ENCODE data around the gene PGP. TPM values are rescaled to one million over a fixed set of nuclear protein-coding genes. Genes with fewer than 3 reads are reported as not detected.
"Not testable (repeated sequence)": the region's sequence is repeated elsewhere in the genome, so short reads cannot be mapped to it uniquely, and the experiment has no call there.

Gene PGP
- total RNA-seq, 1 experiment from 2014 or later = 34.9 TPM

DNA sequence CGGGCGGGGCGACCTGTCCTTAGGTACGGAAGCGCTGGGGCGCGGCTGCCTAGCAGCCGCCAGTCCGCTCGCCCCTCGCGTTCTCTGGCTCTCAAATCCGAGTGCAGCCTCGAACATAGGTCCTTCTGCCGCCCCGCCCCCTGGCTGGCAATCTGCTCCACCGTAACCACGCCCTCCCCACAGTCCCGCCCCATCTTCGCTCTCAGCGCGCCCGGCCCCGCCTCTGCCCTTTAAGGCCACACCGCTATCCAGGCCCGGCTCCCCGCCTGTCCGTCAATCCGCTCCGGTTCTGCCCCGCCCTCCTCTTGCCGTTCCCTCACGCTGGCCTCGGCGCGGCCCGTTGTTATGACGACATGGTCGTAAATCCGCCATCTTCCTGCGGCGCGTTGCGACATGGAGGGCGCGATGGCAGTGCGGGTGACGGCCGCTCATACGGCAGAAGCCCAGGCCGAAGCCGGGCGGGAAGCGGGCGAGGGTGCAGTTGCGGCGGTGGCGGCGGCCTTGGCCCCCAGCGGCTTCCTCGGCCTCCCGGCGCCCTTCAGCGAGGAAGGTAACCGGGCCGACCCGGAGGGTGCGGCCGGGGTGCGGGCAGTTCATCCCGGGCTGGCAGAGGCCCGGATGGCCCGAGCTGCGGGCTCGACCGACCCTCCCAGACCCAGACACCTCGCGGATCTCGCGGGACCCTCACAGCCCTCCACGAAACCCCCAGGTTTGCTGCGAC is 8.7 kb upstream of the PGP start, which contains the start of gene E4F1:
E4F1 (plus strand) TSS at position 371 of the 721 bp plus-strand sequence; CDS start at position 394, 23 bp downstream.
- peak; percentile 99 for DNase-seq (ENCODE audit: low read depth)

- no peak for DNase-seq (ENCODE audit: low read depth)
Observed at GRCh38 chr16:2216330-2216729, 1.7 kb upstream of the PGP start.

DNA sequence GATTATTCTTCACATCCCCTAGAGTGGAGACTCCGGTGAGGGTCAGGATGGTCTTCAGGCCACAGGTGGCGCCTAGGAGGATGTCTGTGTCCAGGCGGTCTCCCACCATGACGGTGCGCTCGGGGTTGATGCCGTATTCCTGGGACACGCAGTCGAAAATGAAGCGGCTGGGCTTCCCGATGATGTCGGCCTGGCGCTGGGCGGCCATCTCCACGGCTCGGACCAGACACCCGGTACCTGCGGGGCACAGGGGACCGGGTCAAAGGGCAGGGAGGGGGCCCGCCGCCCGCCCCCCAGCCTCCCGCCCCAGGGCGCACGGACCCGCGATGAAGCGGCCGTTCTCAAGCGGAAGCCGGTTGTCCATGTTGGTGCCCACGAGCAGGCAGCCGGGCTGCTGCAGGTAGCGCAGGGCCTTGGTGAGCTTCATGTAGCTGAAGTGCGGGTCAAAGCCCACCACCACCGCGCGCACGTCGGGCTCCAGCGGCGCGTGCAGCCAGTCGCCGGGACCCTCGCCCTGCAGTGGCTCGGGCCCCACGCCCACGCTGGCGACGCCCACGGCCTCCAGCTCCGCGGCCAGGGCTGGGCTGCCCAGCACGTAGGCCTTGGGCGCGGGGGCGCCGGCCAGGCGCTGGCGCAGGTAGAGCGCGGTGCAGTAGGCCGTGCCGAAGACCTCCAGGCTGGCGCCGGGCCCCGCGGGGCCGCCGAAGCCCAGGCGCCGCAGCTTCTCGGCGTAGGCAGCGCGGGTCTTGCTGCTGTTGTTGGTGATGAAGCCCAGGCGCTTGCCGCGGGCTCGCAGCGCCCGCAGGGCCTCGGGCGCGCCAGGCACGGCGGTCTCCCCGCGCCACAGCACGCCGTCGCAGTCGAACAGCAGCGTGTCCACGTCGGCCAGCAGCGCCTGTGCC is 572 bp downstream of the PGP start:
- DNase-seq (ENCODE audit: low read depth) = no peak

GRCh38 chr16:2212362-2213324 is 2.0 kb downstream of the PGP start:
- DNase-seq (ENCODE audit: low read depth) = no peak

DNA sequence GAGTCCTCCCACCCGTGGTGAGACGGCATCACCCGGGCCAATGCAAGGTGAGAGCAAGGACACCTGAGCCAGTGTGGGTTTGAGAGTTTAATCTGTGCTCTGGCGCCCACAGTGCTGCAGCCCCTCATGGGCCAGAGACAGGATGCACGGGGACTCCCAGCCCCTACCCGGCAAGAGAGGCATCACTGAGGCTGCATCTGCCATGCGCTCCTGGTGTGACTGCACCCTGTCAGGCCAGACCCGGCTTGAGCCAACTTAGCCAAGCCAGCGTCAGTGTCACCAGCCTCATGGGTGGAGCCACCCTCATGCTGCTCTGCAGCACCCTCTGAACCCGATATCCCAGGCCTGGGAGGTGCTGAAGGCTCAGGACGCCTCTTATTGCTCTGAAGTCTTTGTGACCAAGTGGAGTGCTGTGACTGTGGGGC is 2.7 kb downstream of the PGP start:
- no peak for DNase-seq (ENCODE audit: low read depth)

DNA sequence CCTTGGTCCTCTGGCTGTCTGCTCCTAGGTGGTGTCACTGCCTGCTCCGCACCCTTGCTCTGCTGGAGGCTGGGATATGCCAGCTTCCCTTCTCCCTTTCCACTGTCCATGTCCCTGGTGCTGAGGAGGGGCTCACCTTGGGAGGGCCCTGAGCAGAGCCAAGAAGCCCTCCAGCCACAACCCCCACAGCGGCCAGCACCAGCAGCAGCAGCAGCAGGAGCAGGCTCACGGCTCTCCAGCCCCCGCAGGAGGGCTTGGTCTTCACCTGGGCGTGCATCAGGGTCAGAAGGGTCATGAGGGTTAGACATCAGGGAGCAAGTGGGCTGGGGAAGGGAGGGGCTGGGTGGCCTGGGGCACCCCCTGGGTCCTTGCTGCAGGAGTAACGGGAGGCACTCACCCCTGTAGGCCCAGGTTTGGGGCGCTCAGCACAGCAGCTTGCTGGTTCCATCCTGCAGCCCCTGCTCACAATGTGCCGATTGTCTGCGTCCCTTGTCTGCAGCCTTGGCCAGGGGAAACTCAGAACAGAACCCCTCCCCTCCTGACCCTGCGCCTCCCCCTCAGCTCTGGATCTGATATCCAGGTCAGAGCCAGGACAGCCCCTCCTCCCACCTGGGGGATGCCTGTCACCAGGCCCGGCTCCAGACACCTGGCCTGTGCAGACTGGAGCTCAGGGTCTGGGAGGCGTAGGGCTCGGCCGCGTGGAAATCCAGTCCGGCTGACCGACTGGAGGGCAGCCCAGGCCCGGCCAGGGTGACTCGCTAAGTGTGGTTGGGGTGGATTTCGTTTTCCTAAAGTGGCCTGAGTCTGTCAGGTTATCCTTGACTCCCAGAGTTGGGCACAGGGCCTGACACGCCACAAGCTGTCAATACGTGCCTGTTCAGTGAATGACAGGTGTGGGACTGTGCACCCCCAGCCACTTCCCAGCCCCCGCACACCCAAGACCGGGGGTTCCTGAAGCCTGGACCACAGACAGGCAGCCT is 4.0 kb downstream of the PGP start, which contains the start of gene BRICD5:
BRICD5 (minus strand) TSS at position 478 of the 980 bp plus-strand sequence; CDS start at position 448, 30 bp downstream.
- peak; percentile 60 for DNase-seq (ENCODE audit: low read depth)

GRCh38 chr16:2210009-2210332 is 4.7 kb downstream of the PGP start:
- no peak for DNase-seq (ENCODE audit: low read depth)

- DNase-seq (ENCODE audit: low read depth) = no peak
Observed at GRCh38 chr16:2209258-2210008, 5.2 kb downstream of the PGP start.

DNA sequence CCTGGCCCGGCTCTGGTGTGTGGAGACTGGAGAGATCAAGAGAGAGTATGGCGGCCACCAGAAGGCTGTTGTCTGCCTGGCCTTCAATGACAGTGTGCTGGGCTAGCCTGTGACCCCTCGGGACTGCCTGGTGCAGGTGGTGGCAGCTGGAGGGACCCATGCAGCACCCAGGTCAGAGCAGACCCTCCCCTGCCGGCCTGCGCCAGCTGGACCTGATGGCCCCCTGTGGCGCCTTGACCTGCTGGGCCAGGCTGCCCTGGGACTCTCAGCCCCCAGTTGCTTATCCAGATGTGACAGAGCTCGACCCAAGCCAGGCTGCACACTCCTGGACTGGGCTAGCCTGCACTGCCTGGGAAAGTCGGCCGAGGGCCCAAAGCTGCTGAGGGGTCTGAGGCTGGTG is 5.9 kb downstream of the PGP start:
- no peak for DNase-seq (ENCODE audit: low read depth)

DNA sequence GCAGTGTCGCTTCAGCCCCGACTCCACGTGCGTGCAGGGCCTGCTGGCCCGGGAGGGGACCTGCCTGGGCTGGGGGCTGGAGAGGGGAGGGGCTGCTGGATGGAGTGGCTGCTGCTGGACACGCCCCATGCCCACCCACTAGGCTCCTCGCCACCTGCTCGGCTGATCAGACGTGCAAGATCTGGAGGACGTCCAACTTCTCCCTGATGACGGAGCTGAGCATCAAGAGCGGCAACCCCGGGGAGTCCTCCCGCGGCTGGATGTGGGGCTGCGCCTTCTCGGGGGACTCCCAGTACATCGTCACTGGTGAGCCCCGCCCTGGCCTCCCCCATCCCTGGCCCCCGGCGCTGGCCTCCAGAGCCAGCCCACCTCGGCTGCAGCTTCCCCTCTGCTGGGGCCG is 6.3 kb downstream of the PGP start:
- DNase-seq (ENCODE audit: low read depth) = no peak

DNA sequence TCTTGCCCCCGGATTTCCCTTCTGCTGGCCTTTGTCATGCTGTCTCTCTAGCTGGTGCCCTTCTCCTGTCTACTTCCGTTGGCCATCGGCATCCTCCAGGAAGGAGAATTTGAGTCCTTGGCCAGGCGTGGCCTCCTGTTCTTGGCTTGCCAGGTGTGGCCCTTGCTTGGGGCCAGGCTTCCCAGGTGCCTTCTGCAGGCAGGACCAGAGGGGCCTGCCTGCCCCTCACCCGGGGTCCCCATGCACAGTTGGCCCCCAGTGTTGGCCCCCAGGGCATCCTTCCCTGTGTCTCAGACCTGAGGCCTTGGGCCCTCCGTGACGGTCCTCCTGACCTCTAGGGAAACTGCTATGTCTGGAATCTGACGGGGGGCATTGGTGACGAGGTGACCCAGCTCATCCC is 6.8 kb downstream of the PGP start:
- DNase-seq (ENCODE audit: low read depth) = no peak

DNA sequence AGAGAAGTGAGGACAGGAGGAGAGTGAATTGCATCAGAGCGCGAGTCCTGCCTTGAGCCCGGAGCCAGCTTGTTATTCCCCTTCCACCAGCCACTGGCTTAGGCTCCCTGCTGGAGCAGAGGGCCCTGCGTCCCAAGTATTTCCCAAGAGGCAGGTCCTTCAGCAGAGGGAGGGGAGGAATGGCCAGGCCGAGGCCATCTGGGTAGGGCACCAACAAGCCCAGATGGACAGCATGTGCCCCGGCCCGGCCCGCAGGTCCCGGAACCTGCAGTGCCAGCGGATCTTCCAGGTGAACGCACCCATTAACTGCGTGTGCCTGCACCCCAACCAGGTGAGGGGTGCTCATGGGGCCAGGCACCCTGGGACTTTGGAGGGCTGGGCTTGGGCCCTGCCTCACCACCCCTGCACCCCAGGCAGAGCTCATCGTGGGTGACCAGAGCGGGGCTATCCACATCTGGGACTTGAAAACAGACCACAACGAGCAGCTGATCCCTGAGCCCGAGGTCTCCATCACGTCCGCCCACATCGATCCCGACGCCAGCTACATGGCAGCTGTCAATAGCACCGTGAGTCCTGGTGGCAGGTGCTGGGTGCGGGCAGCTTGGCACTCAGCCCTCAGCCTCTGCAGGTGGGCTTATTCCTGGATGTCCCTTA is 7.7 kb downstream of the PGP start:
- DNase-seq (ENCODE audit: low read depth) = no peak

DNA sequence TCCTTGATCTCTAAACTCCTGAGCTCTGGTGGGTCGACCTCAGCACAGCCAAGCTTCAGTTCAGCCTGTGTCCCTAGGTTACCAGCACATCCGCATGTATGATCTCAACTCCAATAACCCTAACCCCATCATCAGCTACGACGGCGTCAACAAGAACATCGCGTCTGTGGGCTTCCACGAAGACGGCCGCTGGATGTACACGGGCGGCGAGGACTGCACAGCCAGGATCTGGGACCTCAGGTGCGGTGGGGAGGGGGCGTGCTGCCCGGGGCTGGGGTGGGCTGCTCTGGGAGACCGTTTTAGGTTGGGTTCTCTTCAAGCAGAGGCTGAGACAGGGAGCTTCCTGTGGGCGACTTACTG is 8.2 kb downstream of the PGP start:
- no peak for DNase-seq (ENCODE audit: low read depth)

DNA sequence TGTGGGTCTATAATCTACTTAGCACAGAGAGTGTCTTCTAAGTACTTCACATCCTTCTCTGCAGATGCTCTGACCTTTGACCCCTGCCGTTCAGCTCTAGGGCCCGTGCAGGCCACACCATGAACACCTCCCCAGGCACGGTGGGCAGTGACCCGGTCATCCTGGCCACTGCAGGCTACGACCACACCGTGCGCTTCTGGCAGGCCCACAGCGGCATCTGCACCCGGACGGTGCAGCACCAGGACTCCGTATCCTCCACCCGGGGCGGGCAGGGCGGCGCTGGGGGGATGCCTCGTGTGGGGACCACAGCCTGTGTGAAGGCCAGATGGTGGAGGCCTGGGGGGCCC is 8.7 kb downstream of the PGP start:
- DNase-seq (ENCODE audit: low read depth) = no peak

DNA sequence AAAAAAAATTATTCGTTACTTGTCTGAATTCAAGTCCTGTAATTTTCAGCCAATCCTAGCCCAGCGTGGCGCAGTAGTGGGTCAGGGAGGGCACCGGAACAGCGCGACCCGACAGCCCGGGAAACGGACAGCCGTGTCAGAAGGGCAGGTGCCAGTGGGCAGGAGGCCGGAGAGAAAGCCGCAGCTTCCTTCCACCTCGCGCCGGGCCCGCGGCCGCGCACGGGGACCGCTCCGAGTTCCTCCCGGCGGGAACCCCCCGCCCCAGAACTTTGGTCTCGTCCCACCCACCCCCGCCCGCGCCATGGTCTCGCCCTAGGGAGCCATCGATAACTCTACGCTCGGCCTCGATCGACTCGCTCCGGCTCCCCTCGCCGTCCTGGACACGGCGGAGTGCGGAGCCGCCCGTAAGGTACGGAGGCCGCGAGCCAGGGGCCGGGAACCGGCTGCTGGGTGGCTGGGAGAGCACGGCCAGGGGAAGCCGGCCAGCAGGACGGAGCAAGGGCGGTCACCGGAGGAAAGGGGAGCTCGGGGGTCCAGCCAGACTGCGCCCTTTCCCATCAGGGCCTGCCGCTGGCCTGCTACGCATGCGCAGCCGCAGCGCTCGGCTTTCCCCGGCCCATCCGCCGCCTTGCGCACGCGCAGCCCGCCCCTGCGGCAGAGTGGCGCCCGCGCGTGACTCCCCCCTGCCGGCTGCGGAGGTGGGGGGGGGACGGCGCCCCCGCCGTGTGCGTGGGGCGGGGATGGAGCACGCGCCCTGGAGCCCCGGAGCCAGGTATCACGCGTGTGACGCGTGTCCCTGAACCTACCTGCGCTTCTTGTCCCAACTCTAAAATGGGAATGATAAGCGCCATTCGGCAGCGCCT is 9.3 kb downstream of the PGP start, which contains the start of gene MLST8:
MLST8 (plus strand) TSS at position 351 of the 863 bp plus-strand sequence. CDS start 632 bp downstream, outside the sequence.
- DNase-seq (ENCODE audit: low read depth) = peak; percentile 77

- DNase-seq (ENCODE audit: low read depth) = no peak
Observed at GRCh38 chr16:2204416-2205103, 10.1 kb downstream of the PGP start.

- not testable (repeated sequence) for DNase-seq (ENCODE audit: low read depth)
Observed at GRCh38 chr16:2203119-2203688, 11.4 kb downstream of the PGP start.

All from LHCN-M2 (cell line).